SU-DHL-6 (cell line): ENCODE measurements around the gene LTF.

ENCODE experiments used
- H2AFZ ChIP-seq: fragments of 200-600 bp; sonication (generic); 2 replicates; pipeline ENCODE4 v1.6.1; 2014; ENCODE audit warnings: low read depth, mild to moderate bottlenecking, moderate library complexity, mixed read lengths, antibody characterized with exemption, low read length; ENCODE audit not compliant: severe bottlenecking
- H3F3A ChIP-seq: fragments of 200-600 bp; shearing (Covaris generic); 2 replicates; pipeline ENCODE4 v1.6.0; 2016; ENCODE audit warnings: antibody characterized with exemption, mild to moderate bottlenecking; ENCODE audit not compliant: insufficient read depth
- H3K27ac ChIP-seq: fragments of 200-600 bp; sonication (generic); 2 replicates; pipeline ENCODE4 v1.5.1; 2016; ENCODE audit warnings: low read depth, mild to moderate bottlenecking, low read length, moderate library complexity, mixed read lengths
- H3K27me3 ChIP-seq: fragments of 200-600 bp; sonication (generic), shearing (Covaris generic); 2 replicates; pipeline ENCODE4 v1.6.0; 2014; ENCODE audit warnings: mild to moderate bottlenecking, low read length
- H3K36me3 ChIP-seq: fragments of 200-600 bp; sonication (generic); 2 replicates; pipeline ENCODE4 v1.6.1; 2014; ENCODE audit warnings: mild to moderate bottlenecking, low read length, mixed read lengths
- H3K4me2 ChIP-seq: fragments of 300-600, 200-600 bp; shearing (Covaris generic), sonication (generic); 2 replicates; pipeline ENCODE4 v1.6.0; 2014; ENCODE audit warnings: low read length, low read depth, mild to moderate bottlenecking; ENCODE audit not compliant: poor library complexity, severe bottlenecking
- H3K4me3 ChIP-seq: fragments of 200-600 bp; sonication (generic); 2 replicates; pipeline ENCODE4 v1.5.1; 2014; ENCODE audit warnings: antibody characterized with exemption, low read length, mild to moderate bottlenecking, mixed read lengths; ENCODE audit not compliant: insufficient read depth, poor library complexity, severe bottlenecking
- H3K79me2 ChIP-seq: fragments of 200-600 bp; sonication (generic); 2 replicates; pipeline ENCODE4 v1.6.1; 2014; ENCODE audit warnings: mild to moderate bottlenecking, low read length, moderate library complexity; ENCODE audit not compliant: insufficient read depth
- H3K9ac ChIP-seq: fragments of 200-600 bp; sonication (generic); 2 replicates; pipeline ENCODE4 v1.7.0; 2014; ENCODE audit warnings: mild to moderate bottlenecking, low read length
- H3K9me2 ChIP-seq: fragments of 200-600 bp; sonication (generic); replicated peaks from 2 replicates; pipeline ENCODE4 v1.6.1; 2014; ENCODE audit warnings: low read length; ENCODE audit not compliant: insufficient read depth
- H3K9me3 ChIP-seq: fragments of 200-600 bp; sonication (generic); 2 replicates; pipeline ENCODE4 v1.6.1; 2014; ENCODE audit warnings: low read length, mixed read lengths; ENCODE audit not compliant: insufficient read depth
- H4K20me1 ChIP-seq: fragments of 200-600 bp; sonication (generic); 2 replicates; pipeline ENCODE4 v1.6.1; 2014; ENCODE audit warnings: low read depth, mild to moderate bottlenecking, antibody characterized with exemption, low read length, moderate library complexity, mixed read lengths
- EZH2phosphoT487 ChIP-seq: fragments of 200-600 bp; sonication (generic), shearing (Covaris generic); conservative IDR thresholded peaks from 2 replicates; pipeline ENCODE4 v1.6.1; 2018; ENCODE audit warnings: mild to moderate bottlenecking, antibody characterized with exemption, low read length, moderate library complexity, mixed read lengths
- TF ChIP-seq, protein P1 (sequence below): fragments of 200-600 bp; sonication (generic); IDR thresholded peaks from one replicate; pipeline ENCODE4 v1.5.1; 2017; ENCODE audit warnings: antibody characterized with exemption, mild to moderate bottlenecking, low read length, moderate library complexity; ENCODE audit not compliant: insufficient read depth, poor library complexity, severe bottlenecking

Gene LTF

GRCh38 chr3:46411271-46411670 lies 53.4 kb downstream of the LTF start:
- H4K20me1 ChIP-seq, result no peaks in the 10 kb centered on the region
- H3K79me2 ChIP-seq, result no peaks in the 10 kb centered on the region
- TF ChIP-seq EZH2phosphoT487, result no peak
- no peaks in the 10 kb centered on the region for H3K9me3 ChIP-seq
- H3K4me3 ChIP-seq, result no peak overlapping the region
- H3K36me3 ChIP-seq, result no peaks in the 10 kb centered on the region
- no peaks in the 10 kb centered on the region for H3K9me2 ChIP-seq
- no peak overlapping the region for H3K4me2 ChIP-seq
- no peaks in the 10 kb centered on the region for H3K27me3 ChIP-seq
- H3K9ac ChIP-seq, result no peak overlapping the region
- H3K27ac ChIP-seq, result no peak overlapping the region
- H3F3A ChIP-seq, result no peaks in the 10 kb centered on the region
- H2AFZ ChIP-seq, result no peak overlapping the region

GRCh38 chr3:46410669-46411068 lies 54.0 kb downstream of the LTF start:
- Histone ChIP-seq H3K27ac (no peak overlapping the region), H3K9me3 (no peaks in the 10 kb centered on the region), H3K4me2 (no peak overlapping the region), H3K79me2 (no peaks in the 10 kb centered on the region), H3K9me2 (no peaks in the 10 kb centered on the region), H3K4me3 (no peak overlapping the region), H3F3A (no peaks in the 10 kb centered on the region), H4K20me1 (no peaks in the 10 kb centered on the region), H3K36me3 (no peaks in the 10 kb centered on the region), H3K27me3 (no peaks in the 10 kb centered on the region), H2AFZ (no peak overlapping the region), H3K9ac (no peak overlapping the region)
- TF ChIP-seq EZH2phosphoT487, result no peak
- TF ChIP-seq, protein P1, sequence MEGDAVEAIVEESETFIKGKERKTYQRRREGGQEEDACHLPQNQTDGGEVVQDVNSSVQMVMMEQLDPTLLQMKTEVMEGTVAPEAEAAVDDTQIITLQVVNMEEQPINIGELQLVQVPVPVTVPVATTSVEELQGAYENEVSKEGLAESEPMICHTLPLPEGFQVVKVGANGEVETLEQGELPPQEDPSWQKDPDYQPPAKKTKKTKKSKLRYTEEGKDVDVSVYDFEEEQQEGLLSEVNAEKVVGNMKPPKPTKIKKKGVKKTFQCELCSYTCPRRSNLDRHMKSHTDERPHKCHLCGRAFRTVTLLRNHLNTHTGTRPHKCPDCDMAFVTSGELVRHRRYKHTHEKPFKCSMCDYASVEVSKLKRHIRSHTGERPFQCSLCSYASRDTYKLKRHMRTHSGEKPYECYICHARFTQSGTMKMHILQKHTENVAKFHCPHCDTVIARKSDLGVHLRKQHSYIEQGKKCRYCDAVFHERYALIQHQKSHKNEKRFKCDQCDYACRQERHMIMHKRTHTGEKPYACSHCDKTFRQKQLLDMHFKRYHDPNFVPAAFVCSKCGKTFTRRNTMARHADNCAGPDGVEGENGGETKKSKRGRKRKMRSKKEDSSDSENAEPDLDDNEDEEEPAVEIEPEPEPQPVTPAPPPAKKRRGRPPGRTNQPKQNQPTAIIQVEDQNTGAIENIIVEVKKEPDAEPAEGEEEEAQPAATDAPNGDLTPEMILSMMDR, result no peak

- H3K27ac ChIP-seq, result no peak overlapping the region
- no peaks in the 10 kb centered on the region for H3K9me3 ChIP-seq
- no peaks in the 10 kb centered on the region for H3K79me2 ChIP-seq
- no peak overlapping the region for H3K9ac ChIP-seq
- no peaks in the 10 kb centered on the region for H3F3A ChIP-seq
- TF ChIP-seq, protein P1, result no peak
- TF ChIP-seq EZH2phosphoT487, result no peak
- H4K20me1 ChIP-seq, result no peaks in the 10 kb centered on the region
- H3K36me3 ChIP-seq, result no peaks in the 10 kb centered on the region
- H3K4me2 ChIP-seq, result no peak overlapping the region
- H2AFZ ChIP-seq, result no peak overlapping the region
- H3K9me2 ChIP-seq, result no peaks in the 10 kb centered on the region
- no peaks in the 10 kb centered on the region for H3K27me3 ChIP-seq
- H3K4me3 ChIP-seq, result no peak overlapping the region
Measured at GRCh38 chr3:46409739-46410489, 54.8 kb downstream of the LTF start.

DNA sequence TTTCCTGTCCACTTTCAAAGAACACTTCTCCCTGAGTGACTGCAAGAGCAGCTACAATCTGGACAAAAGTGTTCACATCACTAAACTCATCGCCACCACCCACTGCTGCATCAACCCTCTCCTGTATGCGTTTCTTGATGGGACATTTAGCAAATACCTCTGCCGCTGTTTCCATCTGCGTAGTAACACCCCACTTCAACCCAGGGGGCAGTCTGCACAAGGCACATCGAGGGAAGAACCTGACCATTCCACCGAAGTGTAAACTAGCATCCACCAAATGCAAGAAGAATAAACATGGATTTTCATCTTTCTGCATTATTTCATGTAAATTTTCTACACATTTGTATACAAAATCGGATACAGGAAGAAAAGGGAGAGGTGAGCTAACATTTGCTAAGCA lies 55.9 kb downstream of the LTF start:
- H3K27me3 ChIP-seq, result no peaks in the 10 kb centered on the region
- H3K79me2 ChIP-seq, result no peaks in the 10 kb centered on the region
- H3K27ac ChIP-seq, result no peak overlapping the region
- no peaks in the 10 kb centered on the region for H3K9me3 ChIP-seq
- no peaks in the 10 kb centered on the region for H3F3A ChIP-seq
- no peaks in the 10 kb centered on the region for H3K36me3 ChIP-seq
- no peaks in the 10 kb centered on the region for H4K20me1 ChIP-seq
- no peak overlapping the region for H3K9ac ChIP-seq
- H3K4me3 ChIP-seq, result no peak overlapping the region
- no peaks in the 10 kb centered on the region for H3K9me2 ChIP-seq
- H3K4me2 ChIP-seq, result no peak overlapping the region
- TF ChIP-seq EZH2phosphoT487, result no peak
- TF ChIP-seq, protein P1, result no peak
- H2AFZ ChIP-seq, result no peak overlapping the region
